GM12878 (cell line): ENCODE data around the gene DCUN1D5. TPM values are rescaled to one million over a fixed set of nuclear protein-coding genes. Genes with fewer than 3 reads are reported as not detected.

Source experiments
- ATAC-seq: fragments of 200-7000 bp; cut with Tn5 transposase; 3 replicates; pipeline ENCODE4 v1.9.1; 2020; ENCODE audit warnings: mild to moderate bottlenecking, moderate library complexity
- BruUV-seq: library from RNA; stranded (reverse); fragments of 400-500 nt; replicated peaks from 2 replicates; lab custom pipeline; 2021; lab: Mats Ljungman, UMichigan
- CTCF ChIA-PET: fragments of 300-600 bp; sonication (Branson Sonifier 250); formaldehyde crosslinking; extraction: SDS; loops from one replicate; lab custom pipeline; 2021; ENCODE audit warnings: inconsistent platforms; lab: Yijun Ruan, JAX
- POLR2A ChIA-PET: fragments of 350-600 bp; formaldehyde crosslinking; extraction: SDS; loops from one replicate; lab custom pipeline; 2021; ENCODE audit warnings: inconsistent platforms; lab: Charles Lee
- RAD21 ChIA-PET: fragments of 300-600 bp; sonication (Branson Sonifier 250); formaldehyde crosslinking; loops from one replicate; lab custom pipeline; 2023; ENCODE audit warnings: antibody characterized with exemption; ENCODE audit not compliant: unreplicated experiment; lab: Charles Lee
- SMC1A ChIA-PET: fragments of 300-600 bp; sonication (Branson Sonifier 250); formaldehyde crosslinking; loops from one replicate; lab custom pipeline; 2023; ENCODE audit not compliant: unreplicated experiment, uncharacterized antibody; lab: Charles Lee
- DNase-seq: peaks from one replicate; pipeline ENCODE4 v3.0.0-alpha.2; 2011; ENCODE audit warnings: low read depth, low spot score
- FAIRE-seq: peaks from 3 replicates; lab custom pipeline; 2011; peaks lifted over from hg19 to GRCh38; lab: Jason Lieb, UNC
- H2AFZ ChIP-seq: 2 replicates; pipeline ENCODE4 v1.6.0; 2011; ENCODE audit warnings: low read depth, low read length, control low read depth; ENCODE audit not compliant: control insufficient read depth
- H3K27ac ChIP-seq: 2 replicates; pipeline ENCODE4 v1.5.1; 2011; ENCODE audit warnings: control low read depth; ENCODE audit not compliant: control insufficient read depth, insufficient read depth
- H3K27me3 ChIP-seq, 2 experiments: replicated peaks in 1 of 2; 2 replicates each; pipeline versions ENCODE4 v1.6.0 to v1.6.1; 2011; ENCODE audit warnings: low read length in 1 of 2; ENCODE audit not compliant: control insufficient read depth in 2 of 2, insufficient read depth in 2 of 2
- H3K36me3 ChIP-seq, 2 experiments: 2 replicates each; pipeline ENCODE4 v1.5.1; 2011; ENCODE audit warnings: low read length in 1 of 2; ENCODE audit not compliant: control insufficient read depth in 2 of 2, insufficient read depth in 2 of 2
- H3K4me1 ChIP-seq: 2 replicates; pipeline ENCODE4 v1.6.1; 2011; ENCODE audit warnings: mild to moderate bottlenecking, low read length, moderate library complexity, mixed read lengths; ENCODE audit not compliant: control insufficient read depth, insufficient read depth
- H3K4me2 ChIP-seq: 2 replicates; pipeline ENCODE4 v1.6.0; 2011; ENCODE audit warnings: control low read depth; ENCODE audit not compliant: control insufficient read depth, insufficient read depth
- H3K4me3 ChIP-seq: fragments of 200-600 bp; sonication (generic); 2 replicates; pipeline ENCODE4 v1.5.1; 2016
- H3K79me2 ChIP-seq: 2 replicates; pipeline ENCODE4 v1.6.0; 2011; ENCODE audit warnings: low read length; ENCODE audit not compliant: control insufficient read depth, insufficient read depth
- H3K9ac ChIP-seq: 2 replicates; pipeline ENCODE4 v1.8.0; 2011; ENCODE audit warnings: low read length, control low read depth, mixed read lengths; ENCODE audit not compliant: control insufficient read depth, insufficient read depth
- H3K9me3 ChIP-seq: replicated peaks from 3 replicates; pipeline ENCODE4 v1.5.1; 2011; ENCODE audit warnings: mild to moderate bottlenecking, low read length; ENCODE audit not compliant: control insufficient read depth, insufficient read depth
- H4K20me1 ChIP-seq: 2 replicates; pipeline ENCODE4 v1.6.0; 2011; ENCODE audit not compliant: control insufficient read depth, insufficient read depth
- FOXM1 ChIP-seq: IDR thresholded peaks from 2 replicates; pipeline ENCODE4 v1.6.1; 2012; ENCODE audit warnings: low read depth, mild to moderate bottlenecking, inconsistent platforms, low read length, moderate library complexity
- IKZF1 ChIP-seq: fragments of 450-650 bp; conservative IDR thresholded peaks from 2 replicates; pipeline ENCODE4 v1.6.1; 2017; ENCODE audit warnings: antibody characterized with exemption, mild to moderate bottlenecking
- MYB ChIP-seq: fragments of 150-350 bp; IDR thresholded peaks from 2 replicates; pipeline ENCODE4 v1.6.1; 2014; ENCODE audit warnings: mild to moderate bottlenecking, low read depth, low read length, borderline replicate concordance
- NKRF ChIP-seq: fragments of 450-650 bp; conservative IDR thresholded peaks from 2 replicates; pipeline ENCODE4 v1.6.1; 2017; ENCODE audit warnings: mild to moderate bottlenecking, moderate library complexity
- RCOR1 ChIP-seq: conservative IDR thresholded peaks from 2 replicates; pipeline ENCODE4 v1.6.1; 2012; ENCODE audit warnings: low read depth, low read length, improper control_type of control experiment
- REST ChIP-seq: IDR thresholded peaks from 2 replicates; pipeline ENCODE4 v1.6.1; 2012; ENCODE audit warnings: mild to moderate bottlenecking, low read depth, low read length
- USF2 ChIP-seq: IDR thresholded peaks from 2 replicates; pipeline ENCODE4 v1.6.1; 2011; ENCODE audit warnings: low read depth, low read length, improper control_type of control experiment, borderline replicate concordance
- WGBS: methylation state at CpG from one replicate; pipeline ENCODE4 v1.1.6; 2016; ENCODE audit warnings: low lambda C conversion rate; ENCODE audit not compliant: insufficient replicate concordance, insufficient coverage; ENCODE audit errors: missing lambda C conversion rate; 5-methylcytosine and 5-hydroxymethylcytosine counted together
- in situ Hi-C: fragments of 300-500 bp; cut with MboI; formaldehyde crosslinking; loops from 9 replicates; pipeline ENCODE4 v1.14.3; 2018; ENCODE audit warnings: mixed read lengths
- intact Hi-C: fragments of 100-400 bp; cut with micrococcal nuclease; formaldehyde crosslinking; loops from one replicate; pipeline ENCODE4 v1.14.2; 2022; ENCODE audit not compliant: unreplicated experiment
- polyA plus RNA-seq, 11 experiments: library from polyadenylated mRNA; depleted of rRNA in 4 of 11; unstranded in 6 of 11; stranded (reverse) in 5 of 11; fragments of >200 nt; fragmentation: Nextera tagmentation in 4 of 11; fragmentation: Illumina TruSeq in 1 of 11; extraction: Ambion mirVana in 4 of 11; extraction: Trizol in 1 of 11; gene quantifications; 1 replicate in 1 of 11; 2 replicates in 10 of 11; pipeline versions ENCODE4 v1.2.1 to v1.2.3, GENCODE V29; 2011 to 2016; ENCODE audit warnings: inconsistent platforms in 2 of 11, missing spikeins in 2 of 11, low read depth in 1 of 11
- total RNA-seq, 4 experiments: library from RNA; depleted of rRNA in 3 of 4; stranded (reverse); fragments of >200 nt in 3 of 4; fragmentation: Illumina TruSeq in 1 of 4; extraction: Trizol in 1 of 4; gene quantifications; 2 replicates each; pipeline versions ENCODE4 v1.2.1 to v1.2.3, GENCODE V29; 2013 to 2021

DCUN1D5 gene
- total and polyA plus RNA-seq, 10 of the 15 experiments (the other 5 are each of a cell fraction or from before 2014, with no cell fraction given), result 20.4 to 87.0 (median 60.6) TPM

GRCh38 chr11:103077554-103077953 is 14.4 kb downstream of the DCUN1D5 start:
- TF ChIP-seq FOXM1 (no peak), RCOR1 (no peak), NKRF (no peak), USF2 (no peak), MYB (no peak), REST (no peak), IKZF1 (no peak)
- WGBS, result 67% methylated on average over 3 of the region's 3 CpGs
- ChIA-PET SMC1A (interaction anchor here (1.4 kb wide), 1 partner anchor 9 kb away, joined by 3 read pairs; no protein-coding TSS in a partner anchor), CTCF (interaction anchor here (0.6 to 1.9 kb wide), 4 partner anchors 11 to 31 kb away, joined by 3 to 5 read pairs (median 4); partner anchors contain the start of gene DYNC2H1), RAD21 (no interaction called here), POLR2A (no interaction called here)
- Histone ChIP-seq H2AFZ (no peak overlapping the region), H3K79me2 (no peaks in the 10 kb centered on the region), H4K20me1 (no peaks in the 10 kb centered on the region), H3K4me3 (no peak overlapping the region), H3K4me2 (no peak overlapping the region), H3K27ac (no peak overlapping the region), H3K36me3 (peaks cover 4 to 28% of the 10 kb centered on the region in 2 experiments), H3K9ac (no peak overlapping the region), H3K27me3 (no peaks in the 10 kb centered on the region), H3K4me1 (no peaks in the 10 kb centered on the region), H3K9me3 (no peaks in the 10 kb centered on the region)
- no peak for ATAC-seq
- BruUV-seq, result no TSS peak
- no peak for DNase-seq
- no peak for FAIRE-seq
- intact Hi-C loops (no loop called here), in situ Hi-C loops (no loop called here)
